Measurements from ENCODE around the gene GOLGA3. TPM values are rescaled to one million over a fixed set of nuclear protein-coding genes. Genes with fewer than 3 reads are reported as not detected.
"Not testable (repeated sequence)": the region's sequence is repeated elsewhere in the genome, so short reads cannot be mapped to it uniquely, and the experiment has no call there.

The GOLGA3 gene
- total RNA-seq, 1 donor from 2014 or later, result 86.7 TPM

DNA sequence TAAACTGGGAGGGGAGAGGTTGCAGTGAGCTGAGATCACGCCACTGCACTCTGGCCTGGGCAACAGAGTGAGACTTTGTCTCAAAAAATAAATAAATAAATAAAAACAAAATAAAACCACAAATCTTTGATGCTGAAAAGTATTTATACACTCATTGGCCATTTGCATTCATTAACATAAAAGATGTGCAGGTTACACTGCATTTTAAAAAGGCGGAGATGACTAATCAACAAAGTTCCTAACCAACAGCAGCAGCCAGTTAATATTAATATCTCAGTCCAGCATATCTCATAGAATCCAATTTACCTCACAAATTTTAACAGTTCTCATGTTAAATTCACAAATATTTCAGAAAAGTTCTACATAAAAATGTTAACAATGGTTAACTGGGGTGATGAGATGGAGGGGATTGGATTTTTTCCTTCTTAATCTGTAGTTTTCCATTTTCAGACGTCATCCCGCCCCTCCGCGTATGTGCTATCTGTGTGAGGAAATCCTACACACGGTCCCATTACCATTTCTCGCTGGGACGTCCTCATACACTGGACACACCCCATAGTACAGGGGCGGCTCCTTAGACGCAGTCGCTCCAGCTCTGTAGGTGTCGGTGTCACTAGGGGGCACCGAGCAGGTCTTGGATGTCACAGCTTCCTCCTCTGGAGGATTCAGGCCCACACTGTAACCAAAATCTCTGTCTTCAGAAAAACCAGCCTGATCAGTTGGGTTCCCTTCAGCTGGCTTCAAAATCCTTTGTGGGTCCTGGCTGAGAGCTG lies 74.3 kb downstream of the GOLGA3 start:
- no peak for FAIRE-seq

DNA sequence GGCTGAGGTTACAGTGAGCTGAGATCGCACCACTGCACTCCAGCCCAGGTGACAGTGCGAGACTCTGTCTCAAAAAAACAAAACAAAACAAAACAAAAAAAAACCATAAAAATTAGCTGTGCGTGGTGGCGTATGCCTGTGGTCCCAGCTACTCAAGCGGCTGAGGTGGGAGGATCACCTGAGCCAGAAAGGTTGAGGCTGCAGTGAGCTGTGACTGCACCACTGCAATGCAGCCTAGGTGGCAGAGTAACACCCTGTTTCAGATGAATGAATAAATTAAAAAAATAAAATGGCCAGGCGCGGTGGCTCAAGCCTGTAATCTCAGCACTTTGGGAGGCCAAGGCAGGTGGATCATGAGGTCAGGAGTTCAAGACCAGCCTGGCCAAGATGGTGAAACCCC lies 75.0 kb downstream of the GOLGA3 start:
- not testable (repeated sequence) for H3K4me1 ChIP-seq (ENCODE audit: insufficient read depth, low read length); H3K4me2 ChIP-seq (ENCODE audit: low read length); H2AFZ ChIP-seq (ENCODE audit: low read depth, low read length); H3K4me3 Mint-ChIP-seq (ENCODE audit: unreplicated experiment); H3K4me3 ChIP-seq (ENCODE audit: insufficient read depth, low read depth, low read length); H3K27ac ChIP-seq (ENCODE audit: low read depth, low read length); H3K9me3 Mint-ChIP-seq (ENCODE audit: unreplicated experiment); H3K36me3 Mint-ChIP-seq (ENCODE audit: low read depth, unreplicated experiment); H3K27me3 Mint-ChIP-seq (ENCODE audit: low read depth, unreplicated experiment); DNase-seq (ENCODE audit: low read depth); H3K9me3 ChIP-seq (ENCODE audit: insufficient read depth, low read depth, low read length); H3K4me1 Mint-ChIP-seq (ENCODE audit: low read depth, unreplicated experiment); H3K9ac ChIP-seq (ENCODE audit: low read length); FAIRE-seq; H3K27ac Mint-ChIP-seq (ENCODE audit: unreplicated experiment); H3K27me3 ChIP-seq (ENCODE audit: insufficient read depth, low read length)
- H3K79me2 ChIP-seq (ENCODE audit: insufficient read depth, low read length), result peaks cover 94% of the 10 kb centered on the region
- peaks cover 48% of the 10 kb centered on the region for H3K36me3 ChIP-seq (ENCODE audit: insufficient read depth, low read length)
- peaks cover 88% of the 10 kb centered on the region for H4K20me1 ChIP-seq (ENCODE audit: insufficient read depth, low read length)

More for the DNA sequence above, 74.3 kb downstream of the GOLGA3 start:
- H3K36me3 ChIP-seq (ENCODE audit: insufficient read depth, low read length), result peaks cover 46% of the 10 kb centered on the region
- Mint-ChIP-seq H3K4me1 (ENCODE audit: low read depth, unreplicated experiment) (peaks cover 6% of the 10 kb centered on the region), H3K9me3 (ENCODE audit: unreplicated experiment) (no peaks in the 10 kb centered on the region), H3K36me3 (ENCODE audit: low read depth, unreplicated experiment) (peaks cover 6% of the 10 kb centered on the region), H3K27ac (ENCODE audit: unreplicated experiment) (peak overlapping the region; percentile 14), H3K27me3 (ENCODE audit: low read depth, unreplicated experiment) (no peaks in the 10 kb centered on the region), H3K4me3 (ENCODE audit: unreplicated experiment) (no peak overlapping the region)
- no peak for DNase-seq (ENCODE audit: low read depth)
- peaks cover 3% of the 10 kb centered on the region for H3K4me1 ChIP-seq (ENCODE audit: insufficient read depth, low read length)
- H3K79me2 ChIP-seq (ENCODE audit: insufficient read depth, low read length), result peaks cover 97% of the 10 kb centered on the region
- peaks cover 87% of the 10 kb centered on the region for H4K20me1 ChIP-seq (ENCODE audit: insufficient read depth, low read length)
- no peak overlapping the region for H2AFZ ChIP-seq (ENCODE audit: low read depth, low read length)
- H3K27ac ChIP-seq (ENCODE audit: low read depth, low read length), result no peak overlapping the region
- no peak overlapping the region for H3K4me3 ChIP-seq (ENCODE audit: insufficient read depth, low read depth, low read length)
- no peaks in the 10 kb centered on the region for H3K27me3 ChIP-seq (ENCODE audit: insufficient read depth, low read length)
- H3K4me2 ChIP-seq (ENCODE audit: low read length), result no peak overlapping the region
- H3K9ac ChIP-seq (ENCODE audit: low read length), result no peak overlapping the region
- no peaks in the 10 kb centered on the region for H3K9me3 ChIP-seq (ENCODE audit: insufficient read depth, low read depth, low read length)
- TF ChIP-seq EZH2 (IDR thresholded peaks at IDR 0.05; ENCODE audit: insufficient read depth, low read length), result no peak
- TF ChIP-seq, protein P1, sequence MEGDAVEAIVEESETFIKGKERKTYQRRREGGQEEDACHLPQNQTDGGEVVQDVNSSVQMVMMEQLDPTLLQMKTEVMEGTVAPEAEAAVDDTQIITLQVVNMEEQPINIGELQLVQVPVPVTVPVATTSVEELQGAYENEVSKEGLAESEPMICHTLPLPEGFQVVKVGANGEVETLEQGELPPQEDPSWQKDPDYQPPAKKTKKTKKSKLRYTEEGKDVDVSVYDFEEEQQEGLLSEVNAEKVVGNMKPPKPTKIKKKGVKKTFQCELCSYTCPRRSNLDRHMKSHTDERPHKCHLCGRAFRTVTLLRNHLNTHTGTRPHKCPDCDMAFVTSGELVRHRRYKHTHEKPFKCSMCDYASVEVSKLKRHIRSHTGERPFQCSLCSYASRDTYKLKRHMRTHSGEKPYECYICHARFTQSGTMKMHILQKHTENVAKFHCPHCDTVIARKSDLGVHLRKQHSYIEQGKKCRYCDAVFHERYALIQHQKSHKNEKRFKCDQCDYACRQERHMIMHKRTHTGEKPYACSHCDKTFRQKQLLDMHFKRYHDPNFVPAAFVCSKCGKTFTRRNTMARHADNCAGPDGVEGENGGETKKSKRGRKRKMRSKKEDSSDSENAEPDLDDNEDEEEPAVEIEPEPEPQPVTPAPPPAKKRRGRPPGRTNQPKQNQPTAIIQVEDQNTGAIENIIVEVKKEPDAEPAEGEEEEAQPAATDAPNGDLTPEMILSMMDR (IDR thresholded peaks at IDR 0.05; ENCODE audit: insufficient read depth, low read depth, low read length), result no peak

DNA sequence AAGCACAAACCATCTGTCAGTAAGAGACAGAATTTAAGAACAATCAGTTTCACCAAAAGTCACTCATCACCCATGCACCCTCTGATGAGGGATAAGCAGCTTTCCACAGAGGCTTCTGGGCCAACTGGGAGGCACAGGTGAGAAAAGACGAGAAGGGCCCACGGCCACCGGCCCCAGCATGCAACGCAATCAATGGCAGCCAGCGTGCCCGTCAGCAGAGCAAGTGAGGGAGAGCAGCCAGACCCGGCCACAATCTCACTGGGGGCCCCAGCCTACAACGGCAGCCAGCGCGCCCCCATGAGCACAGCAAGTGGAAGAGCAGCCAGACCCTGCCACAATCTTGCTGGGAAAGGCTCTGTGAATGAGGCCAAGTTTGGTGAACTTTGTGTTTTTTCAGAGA lies 80.3 kb downstream of the GOLGA3 start:
- no peak overlapping the region for H3K27ac ChIP-seq (ENCODE audit: low read depth, low read length)
- H3K9ac ChIP-seq (ENCODE audit: low read length), result no peak overlapping the region
- H3K36me3 ChIP-seq (ENCODE audit: insufficient read depth, low read length), result peaks cover 64% of the 10 kb centered on the region
- Mint-ChIP-seq H3K4me1 (ENCODE audit: low read depth, unreplicated experiment) (peaks cover 2% of the 10 kb centered on the region), H3K27me3 (ENCODE audit: low read depth, unreplicated experiment) (no peaks in the 10 kb centered on the region), H3K36me3 (ENCODE audit: low read depth, unreplicated experiment) (peaks cover 11% of the 10 kb centered on the region), H3K27ac (ENCODE audit: unreplicated experiment) (peak overlapping the region; percentile 15), H3K4me3 (ENCODE audit: unreplicated experiment) (no peak overlapping the region), H3K9me3 (ENCODE audit: unreplicated experiment) (no peaks in the 10 kb centered on the region)
- no peaks in the 10 kb centered on the region for H3K9me3 ChIP-seq (ENCODE audit: insufficient read depth, low read depth, low read length)
- DNase-seq (ENCODE audit: low read depth) (no peak), FAIRE-seq (no peak)
- no peak overlapping the region for H2AFZ ChIP-seq (ENCODE audit: low read depth, low read length)
- H3K79me2 ChIP-seq (ENCODE audit: insufficient read depth, low read length), result peaks cover 93% of the 10 kb centered on the region
- H3K27me3 ChIP-seq (ENCODE audit: insufficient read depth, low read length), result no peaks in the 10 kb centered on the region
- H4K20me1 ChIP-seq (ENCODE audit: insufficient read depth, low read length), result peaks cover 93% of the 10 kb centered on the region
- no peak overlapping the region for H3K4me3 ChIP-seq (ENCODE audit: insufficient read depth, low read depth, low read length)
- no peak overlapping the region for H3K4me2 ChIP-seq (ENCODE audit: low read length)
- no peaks in the 10 kb centered on the region for H3K4me1 ChIP-seq (ENCODE audit: insufficient read depth, low read length)
- no peak for TF ChIP-seq EZH2 (IDR thresholded peaks at IDR 0.05; ENCODE audit: insufficient read depth, low read length)
- TF ChIP-seq, protein P1 (IDR thresholded peaks at IDR 0.05; ENCODE audit: insufficient read depth, low read depth, low read length), result no peak
